Measurements from ENCODE around the gene PTPRN2. TPM values are rescaled to one million over a fixed set of nuclear protein-coding genes. Genes with fewer than 3 reads are reported as not detected.

The PTPRN2 gene
- polyA plus RNA-seq, 1 donor: 1.7 TPM

- DNase-seq (ENCODE audit: low read depth): no peak
These were observed 489.2 kb downstream of the PTPRN2 start for GRCh38 chr7:158098125-158099030.

- DNase-seq (ENCODE audit: low read depth): no peak
These were observed 490.0 kb downstream of the PTPRN2 start for GRCh38 chr7:158097453-158098124.

GRCh38 chr7:158097106-158097452 lies 490.5 kb downstream of the PTPRN2 start:
- no peak for DNase-seq (ENCODE audit: low read depth)

GRCh38 chr7:158096582-158096981 lies 491.0 kb downstream of the PTPRN2 start:
- no peak for DNase-seq (ENCODE audit: low read depth)

GRCh38 chr7:158094671-158095226 lies 492.9 kb downstream of the PTPRN2 start:
- no peak for DNase-seq (ENCODE audit: low read depth)

- DNase-seq (ENCODE audit: low read depth): no peak
These were observed 493.6 kb downstream of the PTPRN2 start for GRCh38 chr7:158094046-158094445.

GRCh38 chr7:158093156-158093796 lies 494.3 kb downstream of the PTPRN2 start:
- DNase-seq (ENCODE audit: low read depth): no peak

GRCh38 chr7:158087196-158087595 lies 500.4 kb downstream of the PTPRN2 start:
- DNase-seq (ENCODE audit: low read depth): no peak

- DNase-seq (ENCODE audit: low read depth): no peak
These were observed 501.6 kb downstream of the PTPRN2 start for GRCh38 chr7:158085741-158086695.

GRCh38 chr7:158084555-158084954 lies 503.1 kb downstream of the PTPRN2 start:
- no peak for DNase-seq (ENCODE audit: low read depth)

- DNase-seq (ENCODE audit: low read depth): no peak
These were observed 503.9 kb downstream of the PTPRN2 start for GRCh38 chr7:158083526-158084310.

GRCh38 chr7:158082761-158083160 lies 504.9 kb downstream of the PTPRN2 start:
- no peak for DNase-seq (ENCODE audit: low read depth)

GRCh38 chr7:158080899-158081445 lies 506.7 kb downstream of the PTPRN2 start:
- no peak for DNase-seq (ENCODE audit: low read depth)

- DNase-seq (ENCODE audit: low read depth): no peak
These were observed 509.4 kb downstream of the PTPRN2 start for GRCh38 chr7:158077934-158078910.

GRCh38 chr7:158077151-158077840 lies 510.3 kb downstream of the PTPRN2 start:
- DNase-seq (ENCODE audit: low read depth): no peak

- DNase-seq (ENCODE audit: low read depth): no peak
These were observed 511.0 kb downstream of the PTPRN2 start for GRCh38 chr7:158076656-158077055.

- DNase-seq (ENCODE audit: low read depth): no peak
These were observed 511.4 kb downstream of the PTPRN2 start for GRCh38 chr7:158076215-158076614.

- no peak for DNase-seq (ENCODE audit: low read depth)
These were observed 512.0 kb downstream of the PTPRN2 start for GRCh38 chr7:158075633-158076001.
